Neuronal stem cell (in vitro differentiated cells): ENCODE data around the gene FHOD3.
A peak's percentile ranks its signal among the peaks of the same experiment; 100 is the strongest.

Experiments used
- DNase-seq: peaks from one replicate; pipeline ENCODE4 v3.0.0-alpha.2; 2013; ENCODE audit warnings: low spot score
- H2AFZ ChIP-seq: one replicate; pipeline ENCODE4 v1.6.1; 2013; ENCODE audit warnings: mild to moderate bottlenecking, low read length, inconsistent platforms
- H2AK5ac ChIP-seq: 2 replicates; pipeline ENCODE4 v1.6.1; 2013; ENCODE audit warnings: low read depth, mild to moderate bottlenecking, inconsistent platforms, low read length, moderate library complexity, mixed read lengths
- H2BK120ac ChIP-seq: 2 replicates; pipeline ENCODE4 v1.6.1; 2013; ENCODE audit warnings: low read depth, mild to moderate bottlenecking, inconsistent platforms, low read length, moderate library complexity, mixed read lengths
- H2BK12ac ChIP-seq: one replicate; pipeline ENCODE4 v1.6.1; 2013; ENCODE audit warnings: low read length, inconsistent platforms
- H2BK15ac ChIP-seq: 2 replicates; pipeline ENCODE4 v1.6.1; 2013; ENCODE audit warnings: mild to moderate bottlenecking, low read length, inconsistent platforms, mixed read lengths
- H2BK5ac ChIP-seq: one replicate; pipeline ENCODE4 v1.6.1; 2013; ENCODE audit warnings: inconsistent platforms, mild to moderate bottlenecking, low read length, moderate library complexity
- H3K14ac ChIP-seq: one replicate; pipeline ENCODE4 v1.6.1; 2013; ENCODE audit warnings: low read length, inconsistent platforms
- H3K18ac ChIP-seq: 2 replicates; pipeline ENCODE4 v1.6.1; 2013; ENCODE audit warnings: low read length, inconsistent platforms
- H3K23ac ChIP-seq: 2 replicates; pipeline ENCODE4 v1.6.1; 2013; ENCODE audit warnings: low read depth, mild to moderate bottlenecking, mixed read lengths, low read length, inconsistent platforms; ENCODE audit not compliant: poor library complexity
- H3K27ac ChIP-seq: replicated peaks from 3 replicates; pipeline ENCODE4 v1.5.1; 2013; ENCODE audit warnings: low read length, inconsistent platforms
- H3K27me3 ChIP-seq, 3 experiments: 2 replicates each; pipeline ENCODE4 v1.6.1; 2013; ENCODE audit warnings: low read length in 3 of 3, mild to moderate bottlenecking in 2 of 3, inconsistent platforms in 1 of 3, low read depth in 1 of 3, mixed read lengths in 1 of 3, moderate library complexity in 1 of 3; ENCODE audit not compliant: control insufficient read depth in 3 of 3, insufficient read depth in 3 of 3
- H3K36me3 ChIP-seq, 2 donors: replicated peaks in 1 of 2; 2 replicates each; pipeline ENCODE4 v1.6.1; 2013; ENCODE audit warnings: low read length in 2 of 2; ENCODE audit not compliant: control insufficient read depth in 2 of 2, insufficient read depth in 2 of 2
- H3K4ac ChIP-seq: 2 replicates; pipeline ENCODE4 v1.6.1; 2013; ENCODE audit warnings: inconsistent platforms, mild to moderate bottlenecking, low read length, moderate library complexity
- H3K4me1 ChIP-seq, 2 donors: 1 replicate in 1 of 2; 2 replicates in 1 of 2; pipeline ENCODE4 v1.6.1; 2013; ENCODE audit warnings: low read length in 2 of 2, low read depth in 1 of 2; ENCODE audit not compliant: control insufficient read depth in 2 of 2, insufficient read depth in 1 of 2
- H3K4me2 ChIP-seq: one replicate; pipeline ENCODE4 v1.6.1; 2013; ENCODE audit warnings: mild to moderate bottlenecking, low read length, inconsistent platforms; ENCODE audit not compliant: insufficient read depth, poor library complexity, severe bottlenecking
- H3K4me3 ChIP-seq, 2 donors: 2 replicates each; pipeline ENCODE4 v1.5.1; 2013; ENCODE audit warnings: low read length in 2 of 2, mild to moderate bottlenecking in 2 of 2, inconsistent platforms in 1 of 2, moderate library complexity in 1 of 2
- H3K79me1 ChIP-seq: one replicate; pipeline ENCODE4 v1.6.1; 2013; ENCODE audit warnings: low read depth, mild to moderate bottlenecking, inconsistent platforms, low read length, moderate library complexity
- H3K9ac ChIP-seq: one replicate; pipeline ENCODE4 v1.6.1; 2013; ENCODE audit warnings: mild to moderate bottlenecking, low read depth, low read length, inconsistent platforms; ENCODE audit not compliant: poor library complexity
- H3K9me3 ChIP-seq, 2 donors: replicated peaks in 1 of 2; 2 replicates each; pipeline versions ENCODE3 to v1.6.1; 2013; ENCODE audit warnings: low read length in 2 of 2, mild to moderate bottlenecking in 2 of 2, inconsistent platforms in 1 of 2, low read depth in 1 of 2, mixed read lengths in 1 of 2, moderate library complexity in 1 of 2; ENCODE audit not compliant: control insufficient read depth in 2 of 2, insufficient read depth in 1 of 2
- H4K8ac ChIP-seq: one replicate; pipeline ENCODE4 v1.6.1; 2013; ENCODE audit warnings: low read depth, mild to moderate bottlenecking, inconsistent platforms, low read length, moderate library complexity
- H4K91ac ChIP-seq: one replicate; pipeline ENCODE4 v1.6.1; 2013; ENCODE audit warnings: low read length, low read depth, mild to moderate bottlenecking, inconsistent platforms; ENCODE audit not compliant: poor library complexity
- WGBS, 2 donors: extraction: QIAGEN DNeasy Blood & Tissue Kit; methylation state at CpG; one replicate each; pipeline ENCODE4 v1.1.7; 2013; ENCODE audit warnings: missing lambda C conversion rate in 2 of 2, mixed read lengths in 1 of 2; ENCODE audit not compliant: insufficient read length in 2 of 2, insufficient replicate concordance in 1 of 2; ENCODE audit errors: extremely low coverage in 2 of 2; 5-methylcytosine and 5-hydroxymethylcytosine counted together

FHOD3 gene

DNA sequence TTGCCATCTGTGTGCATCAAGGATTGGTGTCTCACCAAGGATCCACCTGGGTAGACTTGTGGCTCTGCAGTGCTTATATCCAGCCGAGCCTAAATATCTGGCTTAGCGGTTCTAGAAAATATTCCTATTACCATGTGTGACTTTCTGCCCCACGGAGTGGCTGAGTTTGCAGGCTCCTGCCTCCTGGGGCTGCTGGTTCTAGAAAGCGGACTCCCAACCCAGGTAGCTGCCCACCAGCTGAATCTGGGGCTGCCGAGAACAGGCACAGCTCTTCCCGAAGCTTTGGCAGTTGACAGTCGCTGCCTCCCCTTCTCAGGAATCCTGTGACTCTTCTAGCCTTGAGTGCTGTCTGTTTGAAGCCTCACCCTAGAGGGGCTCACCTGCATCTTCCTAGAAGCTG lies 426.7 kb downstream of the FHOD3 start:
- Histone ChIP-seq H2BK5ac (no peak overlapping the region), H3K4me1 (peaks cover 0 to 2% of the 10 kb centered on the region in 2 donors), H2BK120ac (no peak overlapping the region), H3K9ac (no peak overlapping the region), H3K4me3 (no peak overlapping the region), H2AFZ (no peak overlapping the region), H3K36me3 (peaks cover 1 to 23% of the 10 kb centered on the region in 2 donors), H2BK15ac (no peak overlapping the region), H3K23ac (no peak overlapping the region), H2BK12ac (no peak overlapping the region), H3K4me2 (no peak overlapping the region), H3K27me3 (no peaks in the 10 kb centered on the region), H3K4ac (no peak overlapping the region), H3K14ac (peak overlapping the region; percentile 76), H4K8ac (no peak overlapping the region), H3K9me3 (no peaks in the 10 kb centered on the region), H3K18ac (no peak overlapping the region), H3K27ac (no peak overlapping the region), H3K79me1 (no peaks in the 10 kb centered on the region), H2AK5ac (no peak overlapping the region), H4K91ac (no peak overlapping the region)
- WGBS, 2 donors = no CpG with 5 or more reads among the region's 7 CpGs
- no peak for DNase-seq

DNA sequence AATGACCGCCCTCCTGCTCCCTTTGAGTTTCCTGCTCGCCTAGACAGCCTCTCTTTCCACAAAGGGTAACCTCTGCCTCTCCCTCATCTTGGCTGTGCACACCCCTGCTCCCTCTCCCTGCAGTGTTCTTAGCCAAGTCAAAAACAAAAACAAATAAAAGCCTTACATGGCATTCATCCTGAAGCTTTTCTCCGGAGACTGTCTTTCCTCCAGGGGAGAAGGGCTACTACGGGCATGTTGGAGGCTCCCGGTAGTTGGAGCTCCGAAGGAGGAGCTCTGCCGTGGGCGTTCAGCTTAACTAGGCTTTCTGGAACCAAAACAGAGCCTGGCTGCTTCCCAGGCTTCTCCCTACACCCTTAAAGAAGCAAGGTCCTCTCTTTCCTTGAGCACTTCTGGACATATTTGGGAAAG lies 427.1 kb downstream of the FHOD3 start:
- H3K14ac ChIP-seq = peak overlapping the region; percentile 76
- H3K4ac ChIP-seq = no peak overlapping the region
- peaks cover 0 to 2% of the 10 kb centered on the region in 2 donors for H3K4me1 ChIP-seq
- H3K9me3 ChIP-seq = no peaks in the 10 kb centered on the region
- H3K4me2 ChIP-seq = no peak overlapping the region
- no peaks in the 10 kb centered on the region for H3K27me3 ChIP-seq
- no peak for DNase-seq
- no peak overlapping the region for H2BK5ac ChIP-seq
- H2BK120ac ChIP-seq = no peak overlapping the region
- no peak overlapping the region for H2BK15ac ChIP-seq
- peaks cover 1 to 23% of the 10 kb centered on the region in 2 donors for H3K36me3 ChIP-seq
- H3K27ac ChIP-seq = no peak overlapping the region
- H2AFZ ChIP-seq = no peak overlapping the region
- no peak overlapping the region for H3K4me3 ChIP-seq
- H2AK5ac ChIP-seq = no peak overlapping the region
- H2BK12ac ChIP-seq = no peak overlapping the region
- no peak overlapping the region for H3K23ac ChIP-seq
- H3K79me1 ChIP-seq = no peaks in the 10 kb centered on the region
- no peak overlapping the region for H3K9ac ChIP-seq
- H4K8ac ChIP-seq = no peak overlapping the region
- no CpG with 5 or more reads among the region's 8 CpGs for WGBS, 2 donors
- no peak overlapping the region for H4K91ac ChIP-seq
- H3K18ac ChIP-seq = no peak overlapping the region

DNA sequence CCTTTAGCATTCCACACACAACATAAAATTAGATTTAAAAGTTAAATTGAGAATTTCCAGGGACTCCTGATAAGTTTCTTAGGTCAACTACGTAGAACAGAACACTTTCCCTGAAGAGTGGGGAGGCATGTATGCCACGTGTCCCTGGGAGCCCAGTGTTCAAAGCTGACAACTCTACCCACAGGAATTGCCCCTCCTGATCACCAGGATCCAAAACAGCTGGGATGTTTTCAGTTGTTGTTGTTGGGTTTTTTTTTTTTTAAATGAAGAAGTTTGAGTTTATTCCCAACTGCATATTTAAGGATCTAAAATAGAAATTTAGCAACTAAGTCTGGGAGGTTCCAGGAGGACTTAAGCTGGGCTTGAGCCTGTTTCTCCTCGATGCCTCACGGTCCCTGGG lies 430.8 kb downstream of the FHOD3 start:
- no peak for DNase-seq
- Histone ChIP-seq H3K4me2 (no peak overlapping the region), H3K4ac (no peak overlapping the region), H2BK120ac (no peak overlapping the region), H3K23ac (no peak overlapping the region), H4K91ac (no peak overlapping the region), H2BK5ac (no peak overlapping the region), H2BK15ac (no peak overlapping the region), H3K27me3 (no peaks in the 10 kb centered on the region), H2AFZ (no peak overlapping the region), H4K8ac (no peak overlapping the region), H3K79me1 (no peaks in the 10 kb centered on the region), H3K9me3 (peaks cover 11 to 27% of the 10 kb centered on the region in 2 donors), H3K18ac (no peak overlapping the region), H3K27ac (no peak overlapping the region), H3K4me3 (no peak overlapping the region), H2AK5ac (no peak overlapping the region), H3K36me3 (peaks cover 22 to 51% of the 10 kb centered on the region in 2 donors), H3K4me1 (peaks cover 0 to 2% of the 10 kb centered on the region in 2 donors), H2BK12ac (no peak overlapping the region), H3K9ac (no peak overlapping the region), H3K14ac (no peak overlapping the region)
- no CpG with 5 or more reads among the region's 4 CpGs for WGBS, 2 donors

DNA sequence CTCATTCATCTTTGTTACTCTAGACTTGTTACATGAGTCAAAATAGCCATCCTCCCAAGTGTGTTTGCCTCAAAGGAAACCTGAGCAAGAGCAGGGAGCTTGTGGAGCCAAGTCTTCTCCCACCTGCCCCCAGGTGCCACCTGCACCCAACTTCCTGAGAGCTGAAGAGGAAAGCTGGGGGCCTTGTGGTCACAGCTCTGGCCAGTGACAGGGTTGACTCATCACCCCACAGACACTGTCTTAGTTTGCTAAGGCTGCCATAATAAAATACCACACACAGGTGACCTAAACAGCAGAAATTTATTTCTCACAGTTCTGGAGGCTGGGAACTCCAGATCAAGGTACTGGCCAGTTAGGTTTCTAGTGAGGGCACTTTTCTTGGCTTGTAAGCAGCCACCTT lies 431.7 kb downstream of the FHOD3 start:
- H4K8ac ChIP-seq = no peak overlapping the region
- H3K36me3 ChIP-seq = peaks cover 24 to 53% of the 10 kb centered on the region in 2 donors
- no peak overlapping the region for H3K4me3 ChIP-seq
- no peak for DNase-seq
- no peak overlapping the region for H3K9ac ChIP-seq
- no peak overlapping the region for H3K4me2 ChIP-seq
- H3K18ac ChIP-seq = no peak overlapping the region
- no peak overlapping the region for H2BK120ac ChIP-seq
- H3K4ac ChIP-seq = no peak overlapping the region
- no peak overlapping the region for H3K14ac ChIP-seq
- H3K9me3 ChIP-seq = peaks cover 11 to 27% of the 10 kb centered on the region in 2 donors
- no peak overlapping the region for H3K27ac ChIP-seq
- no peak overlapping the region for H2BK15ac ChIP-seq
- no peak overlapping the region for H2BK5ac ChIP-seq
- H2AFZ ChIP-seq = no peak overlapping the region
- H4K91ac ChIP-seq = no peak overlapping the region
- H3K23ac ChIP-seq = no peak overlapping the region
- H3K79me1 ChIP-seq = no peaks in the 10 kb centered on the region
- no peak overlapping the region for H2BK12ac ChIP-seq
- H3K27me3 ChIP-seq = no peaks in the 10 kb centered on the region
- peaks cover 0 to 2% of the 10 kb centered on the region in 2 donors for H3K4me1 ChIP-seq
- H2AK5ac ChIP-seq = no peak overlapping the region
